ENCODE results near the gene SPAG6. TPM values are rescaled to one million over a fixed set of nuclear protein-coding genes. Genes with fewer than 3 reads are reported as not detected.
A peak's percentile ranks its signal among the peaks of the same experiment; 100 is the strongest.
"Not testable (repeated sequence)": the region's sequence is repeated elsewhere in the genome, so short reads cannot be mapped to it uniquely, and the experiment has no call there.

Gene SPAG6
- total RNA-seq (2014; rRNA removed; shearing (Covaris generic); ENCODE audit: low replicate concordance) = not detected in 2 replicates

DNA sequence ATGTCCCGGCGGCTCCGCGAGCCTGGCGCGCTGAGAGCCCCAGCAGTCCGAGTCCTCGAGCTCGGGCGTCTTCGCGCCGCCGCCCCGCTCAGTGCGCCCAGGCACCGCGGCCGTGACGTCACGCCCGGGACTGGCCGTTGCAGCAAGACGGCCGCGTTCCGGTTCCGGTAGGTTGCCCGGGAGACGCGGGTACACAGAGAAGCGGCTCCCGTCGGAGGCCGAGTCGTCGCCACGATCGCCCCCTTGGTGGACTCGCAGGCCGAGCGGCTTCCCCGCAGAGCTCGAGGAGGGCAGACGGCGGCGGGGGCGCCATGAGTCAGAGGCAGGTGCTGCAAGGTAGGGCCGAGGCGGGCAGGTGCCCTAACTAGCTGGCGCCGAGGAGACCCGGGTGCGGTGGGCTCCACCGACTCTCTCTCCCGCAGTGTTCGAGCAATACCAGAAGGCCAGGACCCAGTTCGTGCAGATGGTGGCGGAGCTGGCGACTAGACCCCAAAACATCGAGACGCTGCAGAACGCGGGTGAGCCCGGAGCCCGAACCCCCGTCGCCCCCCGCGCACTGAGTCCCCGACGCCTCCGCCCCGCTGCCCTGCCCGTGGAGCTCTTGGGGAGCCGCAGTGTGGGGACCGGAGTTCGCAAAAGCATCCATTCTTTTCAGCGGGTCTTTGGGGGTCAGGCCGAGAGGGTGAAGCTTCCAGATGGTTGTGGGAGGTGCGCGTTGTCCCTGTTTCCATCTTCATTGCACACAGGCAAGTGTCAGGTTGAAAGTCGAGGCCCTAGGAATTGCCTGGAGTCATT is at the start of gene SPAG6:
TSS of gene SPAG6 (plus strand) at position 196 of the 795 bp plus-strand sequence. CDS start at position 312, 116 bp downstream.
- Histone ChIP-seq H3K4me3 (no peak within 1 kb of the TSS), H3K36me3 (no peaks in the 10 kb centered on the region), H3K27me3 (peaks cover 68% of the 10 kb centered on the region), H3K9me3 (no peaks in the 10 kb centered on the region)
- DNase-seq = peak; percentile 34

DNA sequence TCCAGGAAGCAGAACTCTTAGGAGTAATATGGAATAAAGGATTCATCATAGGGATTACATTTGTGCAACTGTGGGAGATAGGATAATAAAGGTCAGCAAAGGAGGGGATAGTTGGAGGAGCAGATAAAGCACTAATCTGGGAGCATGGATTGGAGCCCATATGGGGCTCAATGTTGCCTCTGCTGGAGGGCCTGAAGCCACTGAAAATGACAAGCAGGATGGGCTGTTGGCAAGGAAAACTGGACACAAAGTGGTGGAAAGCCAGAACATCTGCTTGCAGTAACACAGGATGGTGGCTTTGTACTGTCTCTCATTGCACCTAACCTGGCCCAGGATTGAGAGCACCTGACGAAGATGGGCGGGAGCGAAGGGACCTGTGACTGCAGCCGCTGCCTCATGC is 44.1 kb upstream of the SPAG6 start:
- Histone ChIP-seq H3K9me3 (no peaks in the 10 kb centered on the region), H3K36me3 (no peaks in the 10 kb centered on the region), H3K4me3 (no peak overlapping the region), H3K27me3 (0 out of 2 replicates have a peak, but pooled peaks cover 5% of the 10 kb centered on the region)
- no peak for DNase-seq

DNA sequence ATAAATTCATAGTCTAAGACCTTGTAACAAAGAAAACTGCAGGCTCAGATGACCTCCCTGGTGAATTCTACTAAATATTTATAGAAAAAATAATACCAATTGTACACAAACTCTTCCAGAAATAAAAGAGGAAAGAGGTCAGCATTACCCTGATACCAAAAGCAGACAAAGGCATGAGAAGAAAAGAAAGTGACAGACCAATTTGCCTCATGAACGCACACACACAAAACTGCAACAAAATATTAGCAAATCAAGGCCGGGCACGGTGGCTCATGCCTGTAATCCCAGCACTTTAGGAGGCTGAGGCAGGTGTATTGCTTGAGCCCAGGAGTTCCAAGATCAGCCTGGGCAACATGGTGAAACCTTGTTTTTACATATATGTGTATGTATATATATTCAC is 41.8 kb upstream of the SPAG6 start:
- H3K27me3 ChIP-seq = no peaks in the 10 kb centered on the region
- H3K9me3 ChIP-seq = no peaks in the 10 kb centered on the region
- H3K4me3 ChIP-seq = no peak overlapping the region
- no peak for DNase-seq
- no peaks in the 10 kb centered on the region for H3K36me3 ChIP-seq

GRCh38 chr10:22305721-22306120 is 39.6 kb upstream of the SPAG6 start:
- no peak for DNase-seq
- Histone ChIP-seq H3K9me3 (no peaks in the 10 kb centered on the region), H3K4me3 (no peak overlapping the region), H3K27me3 (no peaks in the 10 kb centered on the region), H3K36me3 (no peaks in the 10 kb centered on the region)

GRCh38 chr10:22308390-22308789 is 36.9 kb upstream of the SPAG6 start:
- no peaks in the 10 kb centered on the region for H3K36me3 ChIP-seq
- H3K27me3 ChIP-seq = no peaks in the 10 kb centered on the region
- peak; percentile 19 for DNase-seq

DNA sequence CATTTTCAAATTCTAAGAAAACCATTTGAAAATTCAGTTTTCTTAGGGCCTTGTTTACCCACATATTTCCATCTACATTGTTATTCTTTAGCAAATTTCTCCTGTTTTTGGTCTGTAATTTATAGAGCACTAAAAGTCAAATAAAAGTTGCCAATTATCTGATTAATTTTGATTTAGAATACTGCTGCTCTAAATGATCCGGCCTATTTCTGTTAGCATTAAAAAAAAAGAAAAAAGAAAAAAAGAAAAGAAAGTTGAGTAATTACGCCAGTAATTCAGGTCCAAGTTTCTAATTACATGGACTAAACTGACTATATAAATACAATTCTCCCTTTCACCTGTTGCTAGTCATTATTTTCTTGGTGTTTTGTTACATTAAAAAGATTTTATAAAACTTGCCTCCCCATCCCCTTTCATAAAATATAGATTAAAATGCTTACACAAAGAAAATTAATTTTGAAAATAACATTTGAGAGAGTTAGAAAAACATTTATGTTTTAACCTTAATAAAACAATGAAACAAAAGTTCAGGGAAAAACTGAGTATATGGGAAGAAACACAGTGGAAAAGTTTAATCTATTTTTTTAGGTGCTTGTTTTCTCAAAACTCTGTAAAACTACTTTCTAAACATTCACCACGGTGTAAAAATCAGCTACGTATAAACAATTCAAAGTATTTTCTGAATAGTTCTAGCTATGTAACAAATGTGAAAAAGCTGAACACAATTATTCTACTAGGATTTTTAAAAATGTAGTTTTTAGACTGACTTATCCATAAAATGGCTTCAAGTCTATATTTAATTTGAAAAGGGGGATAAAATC is 35.9 kb upstream of the SPAG6 start:
- DNase-seq = no peak
- Histone ChIP-seq H3K27me3 (no peaks in the 10 kb centered on the region), H3K36me3 (no peaks in the 10 kb centered on the region), H3K4me3 (no peak overlapping the region), H3K9me3 (no peaks in the 10 kb centered on the region)

More at GRCh38 chr10:22308390-22308789, 36.9 kb upstream of the SPAG6 start:
- H3K4me3 ChIP-seq = no peak overlapping the region
- H3K9me3 ChIP-seq = no peaks in the 10 kb centered on the region

DNA sequence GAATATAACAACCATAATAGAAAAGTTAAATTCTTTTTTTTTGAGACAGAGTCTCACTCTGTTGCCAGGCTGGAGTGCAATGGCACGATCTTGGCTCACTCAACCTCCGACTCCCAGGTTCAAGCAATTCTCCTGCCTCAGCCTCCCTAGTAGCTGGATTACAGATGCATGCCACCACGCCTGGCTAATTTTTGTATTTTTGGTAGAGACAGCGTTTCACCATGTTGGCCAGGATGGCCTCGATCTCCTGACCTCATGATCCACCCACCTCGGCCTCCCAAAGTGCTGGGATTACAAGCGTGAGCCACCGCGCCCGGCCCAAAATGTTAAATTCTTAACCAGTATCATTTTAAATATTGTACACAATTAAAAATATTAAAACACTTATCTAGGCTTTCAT is 35.3 kb upstream of the SPAG6 start:
- H3K27me3 ChIP-seq, H3K4me3 ChIP-seq, H3K9me3 ChIP-seq, DNase-seq, H3K36me3 ChIP-seq: not testable (repeated sequence)

DNA sequence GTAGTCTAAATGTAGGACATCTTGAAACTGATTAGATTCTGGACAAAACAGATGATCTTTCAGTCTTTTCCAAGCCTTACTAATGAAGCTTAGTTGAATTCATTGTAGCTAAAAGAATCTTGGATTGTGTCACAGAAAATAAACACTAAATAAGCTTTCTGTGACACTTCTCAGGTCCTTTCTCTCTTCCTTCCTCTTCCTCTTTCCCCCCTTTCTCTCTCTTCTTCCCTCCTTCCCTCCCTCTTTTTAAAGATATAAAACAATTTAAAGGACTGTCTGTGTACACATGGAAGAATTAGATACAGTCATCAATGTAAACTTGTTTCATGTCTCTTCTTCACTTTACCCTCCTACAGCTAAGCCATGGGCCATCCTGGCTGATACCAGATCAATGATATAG is 34.4 kb upstream of the SPAG6 start:
- no peaks in the 10 kb centered on the region for H3K9me3 ChIP-seq
- DNase-seq = no peak

GRCh38 chr10:22314852-22315251 is 30.4 kb upstream of the SPAG6 start:
- Histone ChIP-seq H3K9me3 (no peaks in the 10 kb centered on the region), H3K36me3 (peaks cover 4% of the 10 kb centered on the region; the same call in 1 of the 2 replicates), H3K4me3 (no peak overlapping the region), H3K27me3 (no peaks in the 10 kb centered on the region)
- no peak for DNase-seq

More for the DNA sequence above, 34.4 kb upstream of the SPAG6 start:
- H3K4me3 ChIP-seq = no peak overlapping the region
- no peaks in the 10 kb centered on the region for H3K36me3 ChIP-seq
- no peaks in the 10 kb centered on the region for H3K27me3 ChIP-seq

DNA sequence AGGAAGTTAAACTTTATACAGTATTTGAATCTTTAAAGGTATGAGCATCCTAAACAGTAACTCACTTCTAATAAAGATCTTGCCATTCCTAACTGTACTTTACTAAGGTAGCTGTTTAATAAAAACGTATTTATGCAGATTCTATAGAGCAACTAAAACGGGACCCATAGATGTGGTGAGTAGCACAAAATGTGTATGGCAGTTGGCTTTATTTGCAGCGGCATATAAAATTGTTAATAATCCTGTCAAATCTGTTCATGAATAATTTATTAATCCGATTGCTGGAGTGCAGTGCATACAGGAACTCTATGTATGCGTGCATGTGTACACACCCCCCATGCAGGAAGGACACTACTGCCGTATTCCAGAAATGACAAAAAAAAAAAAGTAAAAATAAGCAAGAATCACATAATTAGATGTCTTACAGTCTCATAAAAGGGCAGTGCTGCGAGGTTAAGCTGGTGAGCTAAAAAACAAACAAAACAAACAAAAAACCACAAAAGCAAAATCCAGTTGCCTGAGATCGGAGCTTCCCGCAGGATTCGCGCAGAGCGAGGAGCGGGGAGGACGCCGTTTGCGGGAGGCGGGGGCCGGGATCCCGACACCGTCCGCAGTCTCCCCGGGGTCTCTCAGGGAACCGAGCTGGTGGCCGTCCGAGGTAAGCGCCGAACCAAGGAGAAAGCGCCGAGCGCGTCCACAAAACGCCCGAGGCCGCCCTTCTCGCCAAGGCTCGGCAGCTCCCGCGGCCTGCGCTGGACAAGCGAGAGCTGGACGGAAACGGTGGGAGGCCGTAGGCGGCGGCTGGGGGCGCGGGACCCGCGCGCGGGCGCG is 29.6 kb upstream of the SPAG6 start:
- Histone ChIP-seq H3K9me3 (no peaks in the 10 kb centered on the region), H3K36me3 (peaks cover 4% of the 10 kb centered on the region; the same call in 1 of the 2 replicates), H3K4me3 (peak overlapping the region; percentile 92), H3K27me3 (no peaks in the 10 kb centered on the region)
- no peak for DNase-seq

- peak; percentile 82 for DNase-seq
- H3K9me3 ChIP-seq = no peaks in the 10 kb centered on the region
- H3K4me3 ChIP-seq = peak within 1 kb of the TSS; percentile 92
- no peaks in the 10 kb centered on the region for H3K27me3 ChIP-seq
- H3K36me3 ChIP-seq = peaks cover 4% of the 10 kb centered on the region; the same call in 1 of the 2 replicates
These were observed 28.8 kb upstream of the SPAG6 start, which contains the start of gene COMMD3 for GRCh38 chr10:22316286-22317075. Gene COMMD3 (plus strand): TSS chr10:22316388. CDS start chr10:22316418, 30 bp downstream.

DNA sequence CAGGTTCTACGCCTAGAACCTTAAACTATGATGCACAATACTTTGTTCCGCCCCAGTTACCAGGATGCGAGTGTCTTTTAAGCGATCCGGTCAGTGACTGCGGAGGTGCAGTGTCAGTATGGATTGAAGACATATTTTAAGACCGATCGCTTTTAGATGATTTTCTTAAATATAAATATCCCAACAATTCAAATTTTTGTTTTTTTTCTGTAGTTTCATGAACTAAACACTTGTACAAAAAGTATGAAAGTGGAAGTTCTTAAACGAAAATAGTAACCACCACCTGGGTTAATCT is 28.3 kb upstream of the SPAG6 start:
- peaks cover 2% of the 10 kb centered on the region for H3K27me3 ChIP-seq
- no peak for DNase-seq
- no peaks in the 10 kb centered on the region for H3K9me3 ChIP-seq
- peak overlapping the region; percentile 92 for H3K4me3 ChIP-seq
- H3K36me3 ChIP-seq = peaks cover 4% of the 10 kb centered on the region; the same call in 1 of the 2 replicates

GRCh38 chr10:22317771-22318565 is 27.3 kb upstream of the SPAG6 start:
- no peaks in the 10 kb centered on the region for H3K9me3 ChIP-seq
- no peak overlapping the region; the same call in 1 of the 2 replicates for H3K4me3 ChIP-seq
- H3K27me3 ChIP-seq = peaks cover 11% of the 10 kb centered on the region
- H3K36me3 ChIP-seq = peaks cover 4% of the 10 kb centered on the region; the same call in 1 of the 2 replicates
- no peak for DNase-seq

GRCh38 chr10:22318772-22319171 is 26.5 kb upstream of the SPAG6 start:
- Histone ChIP-seq H3K9me3 (no peaks in the 10 kb centered on the region), H3K36me3 (peaks cover 4% of the 10 kb centered on the region; the same call in 1 of the 2 replicates), H3K27me3 (peaks cover 16% of the 10 kb centered on the region), H3K4me3 (no peak overlapping the region)
- no peak for DNase-seq

DNA sequence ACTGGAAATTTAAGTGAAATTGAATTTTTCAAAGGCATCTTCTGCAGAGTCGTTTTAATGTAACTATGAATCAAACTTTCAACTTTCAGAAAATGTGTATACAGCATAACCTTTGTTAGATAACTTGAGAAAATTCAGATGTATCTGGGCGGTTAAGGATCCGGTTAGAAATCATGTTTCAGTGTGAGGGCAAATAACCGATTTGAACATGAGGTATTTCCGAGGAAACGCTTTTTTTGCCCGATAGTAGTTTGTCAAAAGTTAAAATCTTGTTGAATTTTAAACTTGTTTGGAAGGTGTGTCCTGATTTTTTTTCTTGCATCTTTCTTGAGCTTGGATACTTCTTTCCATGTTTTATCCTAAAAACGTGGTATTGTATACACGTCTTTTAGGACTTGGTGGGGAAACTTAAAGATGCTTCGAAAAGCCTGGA is 25.7 kb upstream of the SPAG6 start:
- Histone ChIP-seq H3K27me3 (peaks cover 23% of the 10 kb centered on the region), H3K4me3 (no peak overlapping the region), H3K9me3 (no peaks in the 10 kb centered on the region), H3K36me3 (peaks cover 4% of the 10 kb centered on the region; the same call in 1 of the 2 replicates)
- no peak for DNase-seq
